GM18868 (cell line): ENCODE data around the gene KCNMA1.

Experiments
- ATAC-seq: cut with Tn5 transposase; IDR thresholded peaks from one replicate; pipeline ENCODE4 v1.9.1; 2021; ENCODE audit warnings: mild to moderate bottlenecking, moderate library complexity; ENCODE audit not compliant: unreplicated experiment

Gene KCNMA1

GRCh38 chr10:77147871-77148270, 489.7 kb downstream of the KCNMA1 start:
- no peak for ATAC-seq

GRCh38 chr10:77146712-77147336, 490.8 kb downstream of the KCNMA1 start:
- ATAC-seq = no peak

GRCh38 chr10:77144656-77145055, 493.0 kb downstream of the KCNMA1 start:
- ATAC-seq = no peak

- no peak for ATAC-seq
Measured at GRCh38 chr10:77139252-77140160, 498.1 kb downstream of the KCNMA1 start.

GRCh38 chr10:77138541-77138940, 499.1 kb downstream of the KCNMA1 start:
- no peak for ATAC-seq

- ATAC-seq = no peak
Measured at GRCh38 chr10:77135555-77135954, 502.1 kb downstream of the KCNMA1 start.

GRCh38 chr10:77131214-77131613, 506.4 kb downstream of the KCNMA1 start:
- no peak for ATAC-seq

- no peak for ATAC-seq
Measured at GRCh38 chr10:77127243-77127642, 510.4 kb downstream of the KCNMA1 start.

GRCh38 chr10:77125231-77125630, 512.4 kb downstream of the KCNMA1 start:
- ATAC-seq = no peak

GRCh38 chr10:77123330-77123729, 514.3 kb downstream of the KCNMA1 start:
- ATAC-seq = no peak

- ATAC-seq = no peak
Measured at GRCh38 chr10:77121829-77122228, 515.8 kb downstream of the KCNMA1 start.

GRCh38 chr10:77120666-77121376, 516.8 kb downstream of the KCNMA1 start:
- no peak for ATAC-seq

- ATAC-seq = no peak
Measured at GRCh38 chr10:77120012-77120411, 517.6 kb downstream of the KCNMA1 start.

GRCh38 chr10:77118603-77119282, 518.9 kb downstream of the KCNMA1 start:
- ATAC-seq = peak; percentile 36

- ATAC-seq = no peak
Measured at GRCh38 chr10:77117501-77117900, 520.1 kb downstream of the KCNMA1 start.

GRCh38 chr10:77116904-77117303, 520.7 kb downstream of the KCNMA1 start:
- ATAC-seq = no peak

- no peak for ATAC-seq
Measured at GRCh38 chr10:77114181-77114821, 523.3 kb downstream of the KCNMA1 start.

- ATAC-seq = peak; percentile 38
Measured at GRCh38 chr10:77111611-77112550, 525.7 kb downstream of the KCNMA1 start.

GRCh38 chr10:77110757-77111156, 526.9 kb downstream of the KCNMA1 start:
- no peak for ATAC-seq
